Caki2 (cell line): ENCODE results near the gene ZNF772. TPM values are rescaled to one million over a fixed set of nuclear protein-coding genes. Genes with fewer than 3 reads are reported as not detected.
"Not testable (repeated sequence)": the region's sequence is repeated elsewhere in the genome, so short reads cannot be mapped to it uniquely, and the experiment has no call there.

Experiments
- DNase-seq: peaks from one replicate; pipeline ENCODE4 v3.0.0-alpha.2; 2015; ENCODE audit warnings: low read depth
- in situ Hi-C: cut with HindIII; loops from 2 replicates; pipeline ENCODE4 v1.10.0; 2016; ENCODE audit warnings: low sequenced_read_pairs, low pct_unique_long_range_greater_than_20kb, mixed read lengths
- total RNA-seq: library from RNA; depleted of rRNA; stranded (reverse); fragments of >200 nt; shearing (Covaris generic); gene quantifications from 2 replicates; pipeline ENCODE4 v1.2.3, GENCODE V29; 2014; ENCODE audit warnings: low replicate concordance; rRNA removed

Gene ZNF772
- 13.1 and 14.0 TPM in 2 replicates for total RNA-seq

- DNase-seq: peak; percentile 90
- in situ Hi-C loops: no loop called here
These were observed at the start of gene ZNF772 for GRCh38 chr19:57477191-57478008. Gene ZNF772, minus strand, starts transcription at chr19:57477566. Its CDS starts 257 bp downstream, at chr19:57477309.

GRCh38 chr19:57518021-57518420 is 40.7 kb upstream of the ZNF772 start:
- DNase-seq, in situ Hi-C loops: not testable (repeated sequence)

GRCh38 chr19:57515255-57515654 is 37.9 kb upstream of the ZNF772 start:
- DNase-seq: no peak
- in situ Hi-C loops: no loop called here

GRCh38 chr19:57512845-57513244 is 35.5 kb upstream of the ZNF772 start:
- in situ Hi-C loops: no loop called here
- peak; percentile 47 for DNase-seq

- in situ Hi-C loops: no loop called here
- no peak for DNase-seq
These were observed 34.1 kb upstream of the ZNF772 start for GRCh38 chr19:57511484-57511883.

GRCh38 chr19:57506163-57506562 is 28.8 kb upstream of the ZNF772 start:
- in situ Hi-C loops: no loop called here
- no peak for DNase-seq

GRCh38 chr19:57500400-57500799 is 23.0 kb upstream of the ZNF772 start:
- in situ Hi-C loops: not testable (repeated sequence)
- peak; percentile 21 for DNase-seq

- peak; percentile 86 for DNase-seq
- in situ Hi-C loops: not testable (repeated sequence)
These were observed 22.5 kb upstream of the ZNF772 start, which contains the start of gene ZNF773 for GRCh38 chr19:57499680-57500395. Gene ZNF773, plus strand, starts transcription at chr19:57499938. Its CDS starts 143 bp downstream, at chr19:57500081.

- in situ Hi-C loops: not testable (repeated sequence)
These were observed 21.9 kb upstream of the ZNF772 start for GRCh38 chr19:57499332-57499679.

GRCh38 chr19:57488299-57488644 is 10.9 kb upstream of the ZNF772 start:
- DNase-seq, in situ Hi-C loops: not testable (repeated sequence)

More at GRCh38 chr19:57499332-57499679, 21.9 kb upstream of the ZNF772 start:
- not testable (repeated sequence) for DNase-seq

GRCh38 chr19:57487477-57488298 is 10.3 kb upstream of the ZNF772 start, which contains the start of gene ZNF419:
Gene ZNF419, plus strand, starts transcription at chr19:57487750. Its CDS starts 201 bp downstream, at chr19:57487951.
- in situ Hi-C loops: not testable (repeated sequence)

GRCh38 chr19:57473646-57474045 is 3.7 kb downstream of the ZNF772 start:
- in situ Hi-C loops: no loop called here
- DNase-seq: no peak

More at GRCh38 chr19:57487477-57488298, 10.3 kb upstream of the ZNF772 start, which contains the start of gene ZNF419:
- peak; percentile 82 for DNase-seq

- DNase-seq: no peak
- in situ Hi-C loops: no loop called here
These were observed 10.9 kb downstream of the ZNF772 start for GRCh38 chr19:57466489-57466888.

- peak; percentile 25 for DNase-seq
- in situ Hi-C loops: no loop called here
These were observed 11.5 kb downstream of the ZNF772 start for GRCh38 chr19:57465680-57466381.

- no peak for DNase-seq
- in situ Hi-C loops: no loop called here
These were observed 25.1 kb downstream of the ZNF772 start for GRCh38 chr19:57452307-57452706.

- peak; percentile 18 for DNase-seq
- in situ Hi-C loops: no loop called here
These were observed 34.2 kb downstream of the ZNF772 start for GRCh38 chr19:57443121-57443696.

GRCh38 chr19:57441979-57442752 is 35.2 kb downstream of the ZNF772 start:
- DNase-seq: no peak
- in situ Hi-C loops: no loop called here
